ENCODE data around the gene YPEL3. TPM values are rescaled to one million over a fixed set of nuclear protein-coding genes. Genes with fewer than 3 reads are reported as not detected.

YPEL3 gene
- total RNA-seq, 1 donor from 2014 or later, result 29.4 TPM

DNA sequence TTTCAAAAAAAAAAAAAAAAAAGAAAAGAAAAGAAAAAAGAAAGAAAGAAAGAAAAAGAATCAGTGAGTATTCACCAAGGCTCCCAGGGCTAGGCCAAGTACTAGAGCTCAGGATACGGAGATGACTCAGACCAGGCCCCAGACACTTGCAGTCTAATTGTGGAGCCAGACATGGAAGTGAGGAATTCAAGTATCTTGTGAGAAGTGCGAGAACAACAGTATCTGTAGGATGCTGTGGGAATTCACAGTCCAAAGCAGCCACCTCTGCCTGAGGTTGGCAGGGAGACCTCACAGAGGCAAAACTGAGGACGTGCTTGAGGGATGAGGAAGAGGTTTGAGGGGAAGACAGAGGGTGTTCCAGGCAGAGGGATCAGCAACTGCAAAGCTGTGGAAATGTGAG is 44.5 kb downstream of the YPEL3 start:
- peak in 1 of 2 donors; percentile 90 for DNase-seq (ENCODE audit: low read depth in 2 of 2)

DNA sequence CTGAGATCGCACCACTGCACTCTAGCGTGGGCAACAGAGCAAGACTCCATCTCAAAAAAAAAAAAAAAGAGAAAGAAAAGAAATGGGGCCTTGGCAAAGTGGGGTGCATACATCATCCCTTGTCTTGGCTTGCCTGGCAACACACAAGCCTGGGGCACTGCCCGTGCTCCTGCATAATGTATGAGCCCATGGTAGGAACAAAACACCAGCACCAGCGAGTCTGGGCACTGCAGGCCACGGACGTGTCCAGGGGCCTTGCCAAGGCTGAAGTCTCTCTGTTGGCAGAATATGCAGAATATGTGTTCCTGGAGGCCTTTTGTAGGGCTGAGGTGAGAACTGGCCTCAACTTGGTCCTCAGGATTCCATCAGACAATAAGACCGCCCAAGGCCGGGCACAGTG is 46.1 kb downstream of the YPEL3 start:
- DNase-seq (ENCODE audit: low read depth in 2 of 2), result no peak

DNA sequence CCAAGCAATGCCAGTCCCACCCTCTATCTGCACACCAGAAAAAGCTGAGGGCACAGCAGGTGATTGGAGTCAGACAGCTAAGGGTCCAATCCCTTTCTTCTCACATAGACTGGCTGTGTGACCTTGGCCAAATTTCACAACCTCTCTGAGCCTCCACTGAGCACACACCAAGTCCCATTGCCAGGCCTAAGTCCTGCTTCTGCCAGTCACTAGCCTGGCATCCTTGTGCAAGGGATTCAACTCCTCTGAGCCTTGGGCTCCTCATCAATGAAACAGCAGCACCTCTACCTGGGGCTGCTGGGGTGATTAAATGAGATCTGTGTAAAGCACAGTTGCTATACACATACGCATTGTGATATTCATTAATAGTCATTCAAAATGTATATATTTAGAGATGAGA is 49.4 kb downstream of the YPEL3 start:
- DNase-seq (ENCODE audit: low read depth in 2 of 2), result no peak

DNA sequence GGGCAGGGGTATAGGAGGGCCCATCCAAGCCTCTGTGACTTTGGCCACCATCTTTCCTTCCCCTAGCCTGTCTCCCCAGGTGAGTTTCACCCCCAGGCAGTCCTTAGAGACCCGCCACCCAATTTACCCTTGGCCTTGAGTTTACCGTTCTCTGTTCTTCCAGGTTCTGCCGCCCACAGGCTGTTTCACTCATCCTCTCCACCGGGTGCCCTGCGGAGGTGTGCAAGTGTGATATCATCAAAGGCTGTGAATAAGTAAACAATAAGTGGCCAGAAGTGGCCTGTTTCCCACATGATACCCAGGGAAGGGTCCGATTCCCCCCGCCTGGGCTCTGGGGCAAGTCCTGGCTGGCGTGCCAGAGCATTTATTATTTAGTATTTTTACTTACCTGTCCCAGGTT is 49.8 kb downstream of the YPEL3 start:
- DNase-seq (ENCODE audit: low read depth in 2 of 2), result no peak

Other genes with a start within 250 kb of the YPEL3 start
- 50.1 and 86.3 TPM in 2 replicates for gene CDIPT, start 233.0 kb downstream of the YPEL3 start, total RNA-seq
- gene SEZ6L2, start 196.7 kb downstream of the YPEL3 start, total RNA-seq, result 0.44 and 0.99 TPM in 2 replicates
- 0.20 and 0.22 TPM in 2 replicates for gene ASPHD1, start 195.7 kb downstream of the YPEL3 start, total RNA-seq
- gene KCTD13, start 170.0 kb downstream of the YPEL3 start, total RNA-seq, result 1.7 and 3.6 TPM in 2 replicates
- 61.2 and 72.2 TPM in 2 replicates for gene TMEM219, start 134.1 kb downstream of the YPEL3 start, total RNA-seq
- gene TAOK2, start 122.3 kb downstream of the YPEL3 start, total RNA-seq, result 61.2 and 86.1 TPM in 2 replicates
- 3.6 and 4.1 TPM in 2 replicates for gene HIRIP3, start 100.6 kb downstream of the YPEL3 start, total RNA-seq
- gene INO80E, start 100.0 kb downstream of the YPEL3 start, total RNA-seq, result 14.4 and 15.7 TPM in 2 replicates
- gene DOC2A, start 85.2 kb downstream of the YPEL3 start, total RNA-seq, result under 0.01 and 0.20 TPM in 2 replicates
- not detected in 2 replicates for gene C16orf92, start 73.0 kb downstream of the YPEL3 start, total RNA-seq
- not detected in 2 replicates for gene TLCD3B, start 64.9 kb downstream of the YPEL3 start, total RNA-seq
- 319 and 337 TPM in 2 replicates for gene ALDOA, start 30.5 kb downstream of the YPEL3 start, total RNA-seq
- gene PPP4C, start 20.2 kb downstream of the YPEL3 start, total RNA-seq, result 174 and 199 TPM in 2 replicates
- gene TBX6, start 4.3 kb downstream of the YPEL3 start, total RNA-seq, result under 0.01 TPM in 2 replicates
- 0.22 and 1.4 TPM in 2 replicates for gene GDPD3, start 17.3 kb upstream of the YPEL3 start, total RNA-seq
- gene MAPK3, start 27.0 kb upstream of the YPEL3 start, total RNA-seq, result 30.1 and 49.0 TPM in 2 replicates
- gene CORO1A, start 87.4 kb upstream of the YPEL3 start, total RNA-seq, result 0.79 and 1.5 TPM in 2 replicates
- gene BOLA2B, start 97.5 kb upstream of the YPEL3 start, total RNA-seq, result 20.4 and 25.3 TPM in 2 replicates
- gene SLX1A, start 97.7 kb upstream of the YPEL3 start, total RNA-seq, result 35.9 and 44.2 TPM in 2 replicates
- 1.1 and 2.2 TPM in 2 replicates for gene SULT1A3, start 103.0 kb upstream of the YPEL3 start, total RNA-seq
- 0.22 and 0.60 TPM in 2 replicates for gene NPIPB13, start 152.3 kb upstream of the YPEL3 start, total RNA-seq